ENCODE measurements around the gene LECT2.

Gene LECT2

GRCh38 chr5:135978993-135979392 lies 24.2 kb upstream of the LECT2 start:
- DNase-seq (ENCODE audit: low read depth, low spot score): no peak

GRCh38 chr5:135978212-135978631 lies 23.4 kb upstream of the LECT2 start:
- DNase-seq (ENCODE audit: low read depth, low spot score): peak; percentile 14

GRCh38 chr5:135977375-135977928 lies 22.7 kb upstream of the LECT2 start:
- peak; percentile 96 for DNase-seq (ENCODE audit: low read depth, low spot score)

- no peak for DNase-seq (ENCODE audit: low read depth, low spot score)
Measured at GRCh38 chr5:135976216-135976615, 21.4 kb upstream of the LECT2 start.

GRCh38 chr5:135975122-135975521 lies 20.3 kb upstream of the LECT2 start:
- no peak for DNase-seq (ENCODE audit: low read depth, low spot score)

DNA sequence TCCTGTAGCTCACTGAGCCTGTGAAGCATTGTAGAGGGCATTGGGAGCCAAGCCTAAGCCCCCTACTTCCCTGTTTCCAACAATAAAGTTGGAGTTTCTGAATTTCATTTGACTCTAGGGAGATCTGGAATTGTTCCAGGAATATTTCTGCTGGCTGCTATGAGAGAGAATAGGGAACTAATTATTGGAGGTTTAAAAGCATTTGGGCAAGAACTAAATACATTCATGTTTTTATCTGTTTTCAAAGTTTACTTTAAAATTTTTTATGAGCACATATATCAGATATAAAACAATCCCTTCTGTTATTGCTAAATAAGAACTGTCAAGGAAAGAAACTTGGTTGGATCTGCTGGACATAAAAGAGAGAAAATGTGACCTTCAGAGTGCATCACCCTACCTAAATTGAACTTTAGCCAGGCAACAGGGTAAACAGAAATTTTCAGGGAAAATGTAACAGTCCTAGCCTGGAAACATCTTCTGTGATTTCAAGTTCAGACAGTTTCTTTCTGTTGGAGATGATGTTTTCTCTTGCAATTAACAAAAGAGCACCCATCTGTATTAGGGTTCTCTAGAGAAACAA lies 19.3 kb upstream of the LECT2 start:
- DNase-seq (ENCODE audit: low read depth, low spot score): no peak

DNA sequence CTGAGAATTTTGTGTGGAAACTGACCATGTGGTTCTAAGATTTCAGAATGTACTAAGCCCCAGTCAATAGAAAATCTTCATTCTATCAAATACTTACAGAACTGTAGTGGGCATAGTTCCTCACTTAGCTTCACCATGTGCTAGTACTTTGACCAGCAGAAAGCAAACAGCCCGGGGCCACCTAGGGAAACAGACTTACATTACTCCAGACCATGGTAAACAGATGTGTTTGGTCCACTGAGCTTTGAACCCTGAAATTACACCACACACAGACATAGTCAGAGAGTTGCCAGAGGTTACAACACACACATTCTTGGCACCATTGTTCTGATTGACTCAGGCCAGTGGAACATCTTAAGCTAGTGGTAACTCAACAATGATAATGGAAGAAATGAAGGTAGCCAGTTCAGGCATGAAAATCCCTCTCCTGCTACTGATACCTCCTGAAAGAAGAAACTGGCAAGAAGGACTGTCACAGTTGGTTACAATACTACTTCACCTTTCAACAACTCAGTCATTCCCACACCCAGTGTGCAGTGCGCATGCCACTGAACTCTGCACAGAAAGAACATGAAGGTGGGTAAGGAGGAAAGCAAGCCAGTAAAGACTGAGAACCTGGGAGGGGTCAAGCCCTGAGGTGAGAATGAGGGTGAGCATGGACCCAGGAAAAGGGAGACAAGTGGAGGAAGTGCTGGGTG lies 18.7 kb upstream of the LECT2 start:
- DNase-seq (ENCODE audit: low read depth, low spot score): no peak

GRCh38 chr5:135971701-135972100 lies 16.9 kb upstream of the LECT2 start:
- DNase-seq (ENCODE audit: low read depth, low spot score): no peak

DNA sequence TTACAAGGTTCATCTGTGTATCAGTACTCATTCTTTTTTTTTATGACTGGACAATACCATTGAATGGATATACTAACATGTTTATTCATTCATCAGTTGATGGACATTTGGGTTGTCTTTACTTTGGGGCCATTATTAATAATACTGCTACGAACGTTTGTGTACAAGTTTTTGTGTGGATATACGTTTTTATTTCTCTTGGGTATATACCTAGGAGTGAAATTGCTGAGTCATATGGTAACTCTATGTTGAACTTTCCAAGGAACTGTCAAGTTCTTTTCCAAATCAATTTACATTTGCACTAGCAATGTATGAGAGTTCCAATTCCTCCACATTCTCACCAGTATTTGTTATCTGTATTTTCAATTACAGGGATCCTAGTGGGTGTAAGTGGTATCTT lies 12.0 kb upstream of the LECT2 start:
- no peak for DNase-seq (ENCODE audit: low read depth, low spot score)

GRCh38 chr5:135966165-135966564 lies 11.4 kb upstream of the LECT2 start:
- no peak for DNase-seq (ENCODE audit: low read depth, low spot score)

GRCh38 chr5:135965504-135965903 lies 10.7 kb upstream of the LECT2 start:
- no peak for DNase-seq (ENCODE audit: low read depth, low spot score)

- no peak for DNase-seq (ENCODE audit: low read depth, low spot score)
Measured at GRCh38 chr5:135964670-135965320, 10.0 kb upstream of the LECT2 start.

GRCh38 chr5:135955525-135955924 lies 742 bp upstream of the LECT2 start:
- no peak for DNase-seq (ENCODE audit: low read depth, low spot score)

GRCh38 chr5:135953850-135954249 lies 933 bp downstream of the LECT2 start:
- no peak for DNase-seq (ENCODE audit: low read depth, low spot score)

DNA sequence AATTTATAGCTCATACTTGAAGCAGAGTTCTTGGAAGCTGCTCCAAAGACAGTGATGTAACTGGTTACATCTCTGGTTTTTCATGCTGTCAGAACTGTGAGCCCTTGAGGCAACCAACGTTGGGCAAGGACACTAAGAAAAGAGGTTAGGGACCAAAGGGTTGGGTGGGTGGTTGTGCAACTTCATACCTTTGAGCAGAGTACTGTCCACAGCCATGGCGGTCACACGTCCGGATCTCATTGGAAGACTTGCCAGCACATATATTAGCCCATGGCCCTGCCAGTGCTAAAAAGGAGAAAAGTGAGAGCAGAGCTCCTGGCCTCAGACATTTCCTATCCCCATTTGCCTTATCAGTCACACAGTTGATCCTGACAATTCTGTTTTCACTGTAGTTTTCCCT lies 2.1 kb downstream of the LECT2 start:
- DNase-seq (ENCODE audit: low read depth, low spot score): no peak

GRCh38 chr5:135951807-135952206 lies 3.0 kb downstream of the LECT2 start:
- DNase-seq (ENCODE audit: low read depth, low spot score): no peak

DNA sequence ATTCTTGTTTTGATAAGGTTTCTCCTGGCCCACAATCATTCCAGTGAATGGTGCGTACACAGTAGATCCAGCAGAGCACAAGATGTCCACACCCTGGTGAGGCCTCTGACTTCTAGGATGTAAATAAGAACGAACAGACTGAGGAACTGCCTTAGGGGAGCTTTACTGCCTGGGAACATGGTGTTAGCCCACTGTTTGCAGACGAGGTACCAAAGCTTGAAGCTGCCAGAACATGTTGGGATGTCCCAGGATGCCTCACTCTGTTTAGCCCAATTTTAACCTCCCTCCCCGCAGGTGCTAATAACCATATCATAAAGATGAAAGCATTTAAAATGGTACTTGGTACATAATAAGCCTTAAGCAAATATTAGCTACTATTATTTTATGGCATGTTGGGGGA lies 3.5 kb downstream of the LECT2 start:
- no peak for DNase-seq (ENCODE audit: low read depth, low spot score)

GRCh38 chr5:135950611-135951010 lies 4.2 kb downstream of the LECT2 start:
- DNase-seq (ENCODE audit: low read depth, low spot score): no peak

GRCh38 chr5:135944967-135945560 lies 9.7 kb downstream of the LECT2 start:
- peak; percentile 30 for DNase-seq (ENCODE audit: low read depth, low spot score)

DNA sequence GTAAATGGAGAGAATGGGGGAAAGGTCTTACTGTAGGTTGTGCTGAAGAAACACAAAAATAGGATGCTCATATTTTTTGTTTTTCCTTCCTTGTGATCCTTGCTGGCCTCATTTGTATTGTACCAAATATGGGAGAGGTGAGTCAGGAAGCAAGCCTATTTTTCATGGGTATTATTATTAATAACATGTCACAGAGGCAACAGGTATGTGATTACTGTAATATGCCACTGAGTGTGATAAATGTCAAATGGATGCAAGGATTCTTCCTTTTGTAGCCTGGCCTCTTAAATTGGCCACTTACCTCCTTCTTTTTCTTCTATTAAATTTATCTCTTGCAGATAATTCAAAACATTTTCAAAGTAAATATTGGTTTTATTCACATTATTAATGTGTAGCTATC lies 10.2 kb downstream of the LECT2 start:
- no peak for DNase-seq (ENCODE audit: low read depth, low spot score)

DNA sequence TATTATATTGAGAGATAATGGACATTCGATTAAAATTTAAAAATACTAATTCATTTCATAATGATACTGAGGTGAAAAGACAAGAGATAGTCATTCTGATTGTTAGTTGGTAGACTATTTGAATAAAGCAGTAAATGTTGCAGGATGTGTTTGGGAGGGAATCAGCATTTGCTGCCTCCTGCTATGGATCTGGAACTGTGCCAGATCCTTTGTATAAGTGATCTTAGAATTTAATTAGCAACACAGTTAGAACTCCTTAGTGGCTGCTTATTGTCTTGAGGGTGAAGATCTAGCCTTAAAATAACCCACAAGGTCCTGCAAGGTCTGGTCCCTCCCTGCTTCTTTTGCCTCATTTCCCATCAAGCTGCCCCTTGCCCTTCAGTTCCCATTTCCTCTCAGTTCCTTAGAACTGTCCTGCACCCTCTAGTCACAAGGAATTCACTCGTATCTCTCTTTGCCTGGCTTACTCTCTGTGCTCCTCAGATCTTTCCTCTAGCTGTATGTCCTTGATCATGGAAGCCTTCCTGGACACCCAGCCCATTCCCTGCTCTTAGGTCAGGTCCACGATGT lies 12.5 kb downstream of the LECT2 start:
- DNase-seq (ENCODE audit: low read depth, low spot score): no peak

- no peak for DNase-seq (ENCODE audit: low read depth, low spot score)
Measured at GRCh38 chr5:135941711-135942110, 13.1 kb downstream of the LECT2 start.
